Measurements from ENCODE around the gene CAB39L.

- TF ChIP-seq POLR2A (IDR thresholded peaks at IDR 0.05; ENCODE audit: low read depth, low read length) (no peak), CTCF (conservative IDR thresholded peaks at IDR 0.05; ENCODE audit: low read depth, low read length) (no peak), MAZ (IDR thresholded peaks at IDR 0.05; ENCODE audit: borderline replicate concordance, low read depth, low read length) (no peak), ELK1 (IDR thresholded peaks at IDR 0.05; ENCODE audit: borderline replicate concordance, low read depth, low read length) (no peak), MXI1 (IDR thresholded peaks at IDR 0.05; ENCODE audit: borderline replicate concordance, low read depth, low read length) (no peak)
Observed at GRCh38 chr13:49373716-49374115, 70.1 kb downstream of the CAB39L start.
